DND-41 (cell line): ENCODE measurements around the gene ZNF609.

Experiments
- EZH2 ChIP-seq: IDR thresholded peaks from 3 replicates; pipeline ENCODE4 v1.6.1; 2012; ENCODE audit warnings: borderline replicate concordance, low read depth, mild to moderate bottlenecking, moderate library complexity, low read length, inconsistent platforms; ENCODE audit not compliant: severe bottlenecking
- TF ChIP-seq, protein P1 (sequence below): IDR thresholded peaks from 2 replicates; pipeline ENCODE4 v1.5.1; 2012; ENCODE audit warnings: borderline replicate concordance, low read length, moderate library complexity, mild to moderate bottlenecking; ENCODE audit not compliant: poor library complexity, severe bottlenecking; ENCODE audit errors: extremely low read depth

DNA sequence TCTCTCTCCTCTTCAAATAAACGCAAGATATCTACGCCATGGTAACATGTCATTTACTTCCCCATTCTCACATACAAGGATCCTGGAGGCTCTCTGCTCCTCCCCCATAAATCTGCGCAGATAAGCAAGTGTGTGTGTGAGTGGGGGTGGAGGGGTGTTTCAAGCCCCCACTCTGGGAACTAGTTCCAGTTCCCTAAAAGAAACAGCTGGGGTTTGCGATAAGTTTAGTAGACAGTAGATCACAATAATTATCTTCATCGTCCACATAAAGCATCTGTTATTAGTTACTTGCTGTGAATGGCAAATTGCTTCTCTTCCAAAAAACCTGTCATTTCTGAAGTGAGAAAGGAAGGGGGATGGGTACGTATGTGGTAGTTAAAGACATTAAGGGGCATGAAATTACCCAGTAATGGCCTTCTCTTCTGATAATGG is 235.2 kb downstream of the ZNF609 start:
- TF ChIP-seq, protein P1, sequence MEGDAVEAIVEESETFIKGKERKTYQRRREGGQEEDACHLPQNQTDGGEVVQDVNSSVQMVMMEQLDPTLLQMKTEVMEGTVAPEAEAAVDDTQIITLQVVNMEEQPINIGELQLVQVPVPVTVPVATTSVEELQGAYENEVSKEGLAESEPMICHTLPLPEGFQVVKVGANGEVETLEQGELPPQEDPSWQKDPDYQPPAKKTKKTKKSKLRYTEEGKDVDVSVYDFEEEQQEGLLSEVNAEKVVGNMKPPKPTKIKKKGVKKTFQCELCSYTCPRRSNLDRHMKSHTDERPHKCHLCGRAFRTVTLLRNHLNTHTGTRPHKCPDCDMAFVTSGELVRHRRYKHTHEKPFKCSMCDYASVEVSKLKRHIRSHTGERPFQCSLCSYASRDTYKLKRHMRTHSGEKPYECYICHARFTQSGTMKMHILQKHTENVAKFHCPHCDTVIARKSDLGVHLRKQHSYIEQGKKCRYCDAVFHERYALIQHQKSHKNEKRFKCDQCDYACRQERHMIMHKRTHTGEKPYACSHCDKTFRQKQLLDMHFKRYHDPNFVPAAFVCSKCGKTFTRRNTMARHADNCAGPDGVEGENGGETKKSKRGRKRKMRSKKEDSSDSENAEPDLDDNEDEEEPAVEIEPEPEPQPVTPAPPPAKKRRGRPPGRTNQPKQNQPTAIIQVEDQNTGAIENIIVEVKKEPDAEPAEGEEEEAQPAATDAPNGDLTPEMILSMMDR, result no peak
- TF ChIP-seq EZH2, result no peak
